Glomerular visceral epithelial cell (primary cell): Measurements from ENCODE around the gene TEP1.
"Not testable (repeated sequence)": the region's sequence is repeated elsewhere in the genome, so short reads cannot be mapped to it uniquely, and the experiment has no call there.

ENCODE experiments used
- DNase-seq: peaks from one replicate; pipeline ENCODE4 v3.0.0-alpha.2; 2016; ENCODE audit errors: extremely low spot score

TEP1 gene

DNA sequence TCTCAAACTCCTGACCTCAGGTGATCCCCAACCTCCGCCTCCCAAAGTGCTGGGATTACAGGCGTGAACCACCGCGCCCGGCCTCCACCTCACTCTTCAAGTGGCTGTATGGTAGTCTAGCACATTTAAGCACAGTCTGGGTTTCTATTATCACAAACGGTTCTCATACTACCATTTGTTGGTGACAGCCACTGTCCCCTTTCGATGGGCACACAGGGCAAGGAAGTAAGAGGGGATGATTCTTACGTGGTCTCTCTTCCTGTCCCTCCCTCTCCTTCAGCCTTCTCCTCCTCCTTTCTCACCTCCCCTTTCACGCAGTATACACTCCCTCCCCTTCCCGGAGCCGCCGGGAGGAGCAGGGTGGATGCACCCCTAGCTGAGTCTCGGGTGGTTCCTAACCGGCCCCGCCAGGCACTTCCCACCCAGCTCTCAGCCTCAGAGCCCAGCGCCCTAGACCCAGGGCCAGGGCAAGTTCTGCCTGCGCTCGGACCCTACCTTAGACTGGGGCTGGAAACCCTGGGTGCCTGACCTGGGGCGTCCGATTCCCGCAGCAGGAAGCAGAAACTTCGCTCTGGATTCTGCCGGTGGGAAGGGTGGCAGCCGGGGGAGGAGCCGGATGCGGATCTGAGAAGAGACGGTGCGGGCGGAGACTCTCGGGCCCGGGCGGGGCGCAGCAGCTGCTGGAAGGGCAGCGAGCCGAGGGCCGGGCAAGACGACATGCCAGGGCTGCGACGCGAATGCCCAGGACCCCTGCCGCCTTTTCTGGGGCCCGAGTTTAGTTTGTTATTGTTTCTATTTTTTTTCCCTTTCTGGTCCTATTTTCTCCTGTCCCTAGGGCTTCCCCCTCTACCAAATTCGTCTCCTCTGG, at the start of gene TEP1:
Gene TEP1, minus strand, starts transcription at position 626 of the 868 bp plus-strand sequence. CDS start 5,062 bp downstream, outside the sequence.
- DNase-seq, result peak; percentile 87

DNA sequence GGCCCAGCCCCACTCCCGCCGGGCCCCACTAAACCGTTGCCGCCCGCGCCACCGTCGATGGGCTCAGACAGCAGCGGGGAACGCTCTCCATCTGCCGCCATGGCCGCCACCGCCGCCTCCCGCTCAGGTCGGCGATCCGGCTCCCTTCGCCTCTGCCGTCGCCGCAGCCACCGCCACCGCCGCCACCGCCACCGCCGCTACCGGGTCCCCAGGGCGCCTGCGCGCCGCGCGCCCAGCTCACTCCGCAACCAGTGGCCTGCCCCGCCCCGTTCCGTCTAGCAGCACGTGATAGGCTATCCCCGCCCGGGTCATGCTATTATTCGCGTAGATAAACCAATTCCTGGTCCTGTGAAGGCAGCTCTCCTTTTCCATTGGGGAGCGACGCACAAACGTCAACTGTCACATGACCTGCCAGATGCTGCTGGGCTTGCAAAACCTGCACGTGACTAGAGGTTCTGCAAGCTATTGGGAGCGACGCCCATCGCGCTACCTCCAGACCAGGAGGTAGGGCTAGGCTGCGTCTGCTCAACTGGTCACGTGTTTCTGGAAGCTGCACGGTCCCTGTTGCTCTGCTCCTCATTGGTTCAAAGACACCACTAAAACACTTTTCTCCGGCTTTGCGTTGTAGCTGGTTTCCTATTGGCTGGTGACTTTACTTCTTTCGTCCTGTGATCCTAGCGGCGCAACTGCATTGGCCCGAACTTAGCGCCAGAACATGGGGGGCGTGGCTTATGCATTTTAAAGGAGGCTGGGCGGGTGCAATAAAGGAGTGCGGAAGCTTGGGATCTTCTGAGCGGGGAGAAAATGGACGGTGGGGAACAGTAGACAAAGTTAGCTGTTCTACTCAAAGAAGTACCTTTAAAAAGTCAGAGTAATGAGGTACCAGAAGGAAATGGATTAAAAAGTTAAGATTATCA, 48.2 kb upstream of the TEP1 start, which contains the start of gene PIP4P1:
Gene PIP4P1, minus strand, starts transcription at position 210 of the 917 bp plus-strand sequence. Its CDS starts 109 bp downstream, at position 101.
- DNase-seq, result peak; percentile 100

DNA sequence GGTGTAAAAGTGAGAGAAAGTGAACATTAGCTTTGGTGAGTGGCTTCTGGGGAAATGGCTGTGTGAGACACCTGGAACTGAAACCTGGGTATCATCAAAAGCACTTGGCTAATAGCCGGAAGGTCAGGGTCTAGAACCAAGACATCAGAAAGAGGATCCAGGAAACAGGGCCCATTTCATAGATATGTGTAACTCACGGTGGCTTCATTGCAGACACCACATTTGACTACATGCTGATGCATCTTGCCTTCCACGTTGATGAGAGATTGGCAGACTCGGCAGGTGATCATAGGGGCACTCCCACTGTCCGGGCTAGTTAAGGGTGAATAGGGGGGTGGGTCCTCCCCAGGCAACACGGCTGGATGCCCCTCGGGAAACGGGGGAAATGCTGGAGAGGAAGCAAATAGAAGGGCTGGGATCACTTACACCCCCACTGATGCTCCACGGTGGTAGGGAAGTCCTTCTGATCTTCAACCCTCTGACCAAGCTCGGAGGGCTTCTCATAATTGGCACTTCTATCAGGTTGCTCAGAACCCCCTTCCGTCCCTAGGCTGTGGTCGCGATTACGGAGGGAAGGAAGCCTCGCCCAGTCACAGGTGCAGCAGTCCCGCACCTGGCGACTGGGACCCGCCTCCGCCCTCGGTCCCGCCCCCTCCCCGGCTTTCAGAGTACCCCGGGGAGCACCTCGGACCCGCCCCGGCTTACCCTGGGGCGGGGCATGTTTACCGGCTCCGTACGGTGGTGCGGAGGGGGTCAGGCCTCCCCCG, 47.3 kb upstream of the TEP1 start:
- no peak for DNase-seq

DNA sequence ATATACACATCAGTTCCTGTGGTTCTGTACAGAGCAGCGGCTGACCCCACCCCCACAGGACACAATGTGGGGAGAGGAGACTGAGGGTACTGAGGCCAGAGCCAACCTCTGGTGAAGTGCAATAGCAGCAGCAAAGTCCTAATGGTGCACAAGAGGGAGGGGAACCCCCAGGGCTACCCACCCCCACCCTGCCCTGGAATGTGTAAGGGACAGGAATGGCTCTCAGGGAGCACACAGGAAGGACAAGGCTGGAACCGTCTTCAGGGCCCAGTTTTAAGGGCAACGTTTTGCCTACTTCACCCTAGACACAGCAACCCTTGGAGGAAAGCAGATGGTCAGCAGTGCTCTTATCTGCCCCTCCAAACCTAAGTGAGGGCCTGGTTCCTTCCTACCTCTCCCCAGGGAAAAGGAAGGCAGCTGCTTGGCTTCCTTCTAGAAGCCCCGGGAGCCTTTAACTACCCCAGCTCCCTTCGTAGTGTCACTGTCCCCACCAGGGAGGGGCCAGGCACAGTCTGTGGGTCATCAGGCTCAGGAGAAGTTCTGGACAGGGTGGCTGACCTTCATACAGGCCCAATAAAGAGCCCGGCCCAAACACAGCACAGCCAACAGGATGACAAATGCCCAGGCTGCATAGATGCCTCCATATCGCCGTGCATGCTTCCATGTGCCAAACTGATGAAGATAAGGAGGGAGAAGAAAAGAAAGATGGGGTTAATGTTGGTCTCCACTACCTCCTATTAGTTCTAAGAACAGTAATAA, 44.9 kb upstream of the TEP1 start:
- DNase-seq, result no peak

DNA sequence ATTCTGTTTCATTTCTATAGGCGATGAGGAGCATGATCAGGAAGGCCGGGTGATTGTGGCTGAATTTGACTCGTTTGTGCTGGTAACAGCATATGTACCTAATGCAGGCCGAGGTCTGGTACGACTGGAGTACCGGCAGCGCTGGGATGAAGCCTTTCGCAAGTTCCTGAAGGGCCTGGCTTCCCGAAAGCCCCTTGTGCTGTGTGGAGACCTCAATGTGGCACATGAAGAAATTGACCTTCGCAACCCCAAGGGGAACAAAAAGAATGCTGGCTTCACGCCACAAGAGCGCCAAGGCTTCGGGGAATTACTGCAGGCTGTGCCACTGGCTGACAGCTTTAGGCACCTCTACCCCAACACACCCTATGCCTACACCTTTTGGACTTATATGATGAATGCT, 43.7 kb upstream of the TEP1 start:
- no peak for DNase-seq

DNA sequence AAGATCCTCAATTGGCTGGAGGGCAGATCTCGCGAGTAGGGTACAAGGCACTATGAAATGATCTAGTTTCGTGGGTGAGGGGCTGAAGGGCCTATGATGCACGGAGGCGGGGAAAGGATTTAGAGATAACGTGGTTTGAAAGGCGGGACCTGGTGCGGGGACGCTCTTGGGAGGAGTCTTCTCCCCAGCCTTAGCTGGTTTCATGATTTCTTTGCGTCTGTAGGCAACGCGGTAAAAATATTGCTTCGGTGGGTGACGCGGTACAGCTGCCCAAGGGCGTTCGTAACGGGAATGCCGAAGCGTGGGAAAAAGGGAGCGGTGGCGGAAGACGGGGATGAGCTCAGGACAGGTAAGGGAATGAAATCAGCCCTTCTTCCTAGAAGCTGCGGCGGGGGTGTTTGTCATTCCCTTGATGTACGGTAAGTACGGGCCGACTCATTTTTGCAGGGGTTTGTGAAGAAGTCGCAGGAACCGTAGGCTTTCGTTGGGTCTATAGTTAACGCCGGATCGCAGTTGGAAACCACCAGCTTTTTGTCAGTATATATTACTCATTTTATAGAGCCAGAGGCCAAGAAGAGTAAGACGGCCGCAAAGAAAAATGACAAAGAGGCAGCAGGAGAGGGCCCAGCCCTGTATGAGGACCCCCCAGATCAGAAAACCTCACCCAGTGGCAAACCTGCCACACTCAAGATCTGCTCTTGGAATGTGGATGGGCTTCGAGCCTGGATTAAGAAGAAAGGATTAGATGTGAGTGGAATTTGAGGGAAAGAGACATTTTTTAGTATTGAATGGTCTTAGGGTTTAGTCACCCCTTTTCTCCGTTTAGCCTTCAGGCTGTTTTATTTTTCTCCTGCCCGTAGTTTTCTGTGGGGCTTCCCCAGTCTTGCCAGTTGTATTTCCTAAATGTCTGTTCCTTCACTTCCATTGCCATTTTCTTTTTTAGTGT, 42.3 kb upstream of the TEP1 start:
- DNase-seq, result peak; percentile 81

DNA sequence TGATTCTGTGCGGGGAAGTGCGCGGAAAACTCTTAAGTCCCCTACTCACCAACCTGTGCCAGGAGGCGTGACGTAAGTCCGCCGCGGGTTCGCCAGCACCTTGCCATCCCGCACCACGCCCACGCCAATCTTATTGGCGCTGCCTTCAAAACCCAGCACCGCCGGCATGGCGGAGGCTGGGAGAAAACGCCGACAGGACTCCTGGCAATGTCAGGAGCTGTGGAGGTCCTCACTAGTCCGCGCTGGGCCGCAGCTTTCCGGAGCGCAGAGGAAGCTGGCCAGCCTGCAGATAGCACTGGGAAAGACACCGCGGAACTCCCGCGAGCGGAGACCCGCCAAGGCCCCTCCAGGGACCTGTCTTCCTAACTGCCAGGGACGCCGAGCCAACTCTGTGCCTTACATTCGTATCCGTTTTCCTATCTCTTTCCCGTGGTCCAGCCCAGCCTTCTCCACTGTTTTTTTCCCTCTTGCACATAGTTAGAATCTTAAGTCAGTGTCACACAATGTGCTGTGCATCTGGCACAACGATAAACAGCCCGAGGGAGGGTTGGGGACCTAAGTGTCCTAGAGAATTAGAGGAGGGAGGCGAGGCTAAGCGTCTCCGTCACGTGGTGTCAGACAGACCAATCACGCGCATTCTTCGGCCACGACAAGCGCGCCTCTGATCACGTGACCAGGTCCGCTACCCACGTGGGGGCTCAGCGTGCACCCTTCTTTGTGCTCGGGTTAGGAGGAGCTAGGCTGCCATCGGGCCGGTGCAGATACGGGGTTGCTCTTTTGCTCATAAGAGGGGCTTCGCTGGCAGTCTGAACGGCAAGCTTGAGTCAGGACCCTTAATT, 41.4 kb upstream of the TEP1 start, which contains the start of the genes APEX1 and OSGEP:
Gene APEX1, plus strand, starts transcription at position 711 of the 839 bp plus-strand sequence. CDS start 420 bp downstream, outside the sequence.
Gene OSGEP, minus strand, starts transcription at position 297 of the 839 bp plus-strand sequence. Its CDS starts 129 bp downstream, at position 168.
- peak; percentile 99 for DNase-seq

DNA sequence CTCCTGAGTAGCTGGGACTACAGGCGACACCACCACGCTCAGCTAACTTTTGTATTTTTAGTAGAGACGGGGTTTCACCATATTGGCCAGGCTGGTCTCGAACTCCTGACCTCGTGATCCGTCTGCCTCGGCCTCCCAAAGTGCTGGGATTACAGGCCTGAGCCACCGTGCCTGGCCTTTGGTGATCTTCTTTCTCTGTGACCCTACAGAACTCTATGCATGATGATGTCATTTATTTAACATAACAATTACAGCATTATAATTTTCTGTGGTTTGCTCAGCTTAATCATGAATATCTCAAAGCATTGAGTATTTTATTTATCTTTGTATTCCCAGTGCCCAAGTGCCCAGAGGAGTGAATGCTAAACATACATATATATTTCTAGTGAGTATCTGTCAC, 39.5 kb upstream of the TEP1 start:
- DNase-seq, result not testable (repeated sequence)

DNA sequence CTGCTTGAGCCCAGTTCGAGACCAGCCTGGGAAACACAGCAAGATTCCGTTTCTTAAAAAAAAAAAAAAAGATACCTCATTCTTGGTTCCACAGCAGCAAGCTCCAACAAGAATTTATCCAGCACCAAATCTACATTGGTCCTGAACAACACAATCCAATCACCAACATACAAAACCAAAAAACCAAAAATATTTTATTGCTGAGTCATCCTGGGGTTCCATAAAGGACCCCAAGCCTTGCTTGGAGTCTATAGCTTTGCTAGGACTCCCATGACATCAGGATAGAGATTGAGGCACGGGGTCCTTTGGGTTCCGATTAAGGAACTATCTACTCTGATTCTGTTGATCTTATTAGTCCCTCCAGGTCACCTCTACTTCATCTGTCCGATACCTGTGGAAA, 33.6 kb upstream of the TEP1 start:
- DNase-seq, result no peak

DNA sequence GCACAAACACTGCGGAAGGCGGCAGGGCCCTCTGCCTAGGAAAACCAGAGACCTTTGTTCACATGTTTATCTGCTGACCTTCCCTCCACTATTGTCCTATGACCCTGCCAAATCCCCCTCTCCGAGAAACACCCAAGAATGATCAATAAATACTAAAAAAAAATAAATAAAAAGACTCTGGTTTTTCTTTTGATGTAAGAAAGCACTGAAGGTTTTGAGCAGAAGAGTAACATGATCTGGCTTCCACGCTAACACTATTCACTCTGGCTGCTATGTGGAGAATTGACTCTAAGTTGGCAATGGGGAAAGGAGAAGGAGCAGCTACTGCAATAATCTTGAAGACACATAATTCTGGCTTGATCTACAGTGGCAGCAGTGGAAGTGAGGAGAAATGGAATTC, 30.3 kb upstream of the TEP1 start:
- not testable (repeated sequence) for DNase-seq

DNA sequence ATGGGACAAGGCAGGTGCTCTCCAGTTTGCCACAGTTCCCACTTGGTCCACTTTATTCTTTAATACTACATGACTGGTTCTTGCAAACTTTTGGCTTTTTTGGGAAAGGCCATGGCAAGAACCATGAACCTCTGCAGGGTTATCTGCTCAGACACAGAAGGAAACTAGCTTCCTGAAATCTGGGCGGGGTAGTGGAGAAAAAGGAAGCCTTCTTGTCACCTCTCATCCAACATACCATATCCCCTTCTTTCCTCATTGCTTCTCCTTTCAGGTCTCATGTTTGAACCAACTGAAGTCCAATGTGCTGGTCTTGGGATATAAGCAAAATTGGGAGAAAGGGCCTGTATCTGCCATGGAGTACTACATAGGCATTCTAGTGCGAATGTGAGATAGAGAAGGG, 28.2 kb upstream of the TEP1 start:
- no peak for DNase-seq

DNA sequence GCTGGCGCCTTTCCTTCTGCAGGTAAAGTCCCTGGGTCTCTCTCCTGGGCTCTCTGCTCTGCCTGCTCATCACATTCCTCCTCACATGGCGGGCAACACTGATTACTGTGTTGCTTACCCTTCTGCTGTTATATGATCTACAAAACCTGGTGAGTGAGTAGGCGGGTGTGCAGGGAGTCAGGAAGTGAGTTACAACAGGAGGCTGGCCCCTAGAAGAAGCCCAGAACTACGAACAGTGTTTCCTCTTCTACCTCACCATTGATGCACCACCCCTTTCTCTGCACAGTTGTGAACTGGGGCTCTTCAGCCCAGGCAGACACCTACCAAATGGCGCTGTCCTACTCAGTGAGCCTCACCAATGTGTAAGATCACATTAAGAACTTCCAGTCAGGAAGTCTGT, 27.6 kb upstream of the TEP1 start:
- no peak for DNase-seq

DNA sequence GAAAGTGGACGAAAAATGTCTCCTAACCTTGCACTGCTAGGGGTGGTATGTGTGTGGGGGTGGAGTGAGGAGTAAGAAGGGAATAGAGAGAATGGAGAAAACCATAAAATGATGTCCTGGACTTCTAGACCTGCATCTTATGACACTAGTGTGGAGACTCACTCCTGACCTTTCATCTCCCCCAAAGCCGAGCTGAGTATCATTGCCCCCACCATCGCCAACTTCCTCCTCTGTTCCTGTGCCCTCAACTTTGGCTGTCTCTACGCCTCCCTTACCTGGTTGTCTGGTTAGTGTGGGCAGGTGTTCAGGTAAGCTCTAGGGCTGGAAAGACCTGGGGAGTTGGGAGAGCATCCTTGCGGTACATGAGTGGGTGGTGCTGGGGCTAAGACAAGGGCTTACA, 27.2 kb upstream of the TEP1 start:
- DNase-seq, result no peak

DNA sequence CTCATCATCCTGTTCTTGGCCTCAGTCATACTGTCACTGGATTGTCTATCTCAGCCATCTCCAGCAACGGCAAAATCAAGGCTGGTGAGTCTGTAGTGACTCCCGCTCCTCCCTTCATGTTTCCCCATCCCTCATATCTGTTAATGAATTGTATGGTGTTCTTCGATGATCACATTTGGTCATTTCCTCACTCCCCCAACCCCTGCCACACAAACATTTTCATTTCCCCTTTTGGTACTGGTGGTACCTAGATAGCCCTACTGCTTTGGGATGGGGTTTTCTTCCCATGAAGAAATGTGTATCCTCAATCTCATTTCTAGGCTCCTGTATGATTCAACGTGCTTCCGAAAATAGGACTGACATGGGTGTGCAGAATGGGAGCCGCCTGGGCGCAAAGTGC, 25.4 kb upstream of the TEP1 start:
- DNase-seq, result no peak

DNA sequence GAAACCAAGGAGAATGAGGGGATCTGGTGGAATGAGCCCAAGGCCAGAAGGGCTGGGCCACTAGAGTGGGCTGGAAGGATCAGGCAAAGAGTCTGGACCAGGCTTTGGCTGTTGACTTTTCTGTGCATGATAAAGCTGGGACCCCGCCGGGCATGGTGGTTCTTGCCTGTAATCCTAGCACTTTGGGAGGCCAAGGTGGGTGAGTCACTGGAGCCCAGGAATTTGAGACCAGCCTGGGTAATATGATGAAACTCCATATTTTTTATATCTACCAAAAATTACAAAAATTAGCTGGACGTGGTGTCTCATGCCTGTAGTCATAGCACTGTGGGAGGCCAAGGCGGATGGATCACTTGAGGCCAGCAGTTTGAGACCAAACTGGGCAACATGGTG, 23.1 kb upstream of the TEP1 start:
- peak; percentile 18 for DNase-seq

DNA sequence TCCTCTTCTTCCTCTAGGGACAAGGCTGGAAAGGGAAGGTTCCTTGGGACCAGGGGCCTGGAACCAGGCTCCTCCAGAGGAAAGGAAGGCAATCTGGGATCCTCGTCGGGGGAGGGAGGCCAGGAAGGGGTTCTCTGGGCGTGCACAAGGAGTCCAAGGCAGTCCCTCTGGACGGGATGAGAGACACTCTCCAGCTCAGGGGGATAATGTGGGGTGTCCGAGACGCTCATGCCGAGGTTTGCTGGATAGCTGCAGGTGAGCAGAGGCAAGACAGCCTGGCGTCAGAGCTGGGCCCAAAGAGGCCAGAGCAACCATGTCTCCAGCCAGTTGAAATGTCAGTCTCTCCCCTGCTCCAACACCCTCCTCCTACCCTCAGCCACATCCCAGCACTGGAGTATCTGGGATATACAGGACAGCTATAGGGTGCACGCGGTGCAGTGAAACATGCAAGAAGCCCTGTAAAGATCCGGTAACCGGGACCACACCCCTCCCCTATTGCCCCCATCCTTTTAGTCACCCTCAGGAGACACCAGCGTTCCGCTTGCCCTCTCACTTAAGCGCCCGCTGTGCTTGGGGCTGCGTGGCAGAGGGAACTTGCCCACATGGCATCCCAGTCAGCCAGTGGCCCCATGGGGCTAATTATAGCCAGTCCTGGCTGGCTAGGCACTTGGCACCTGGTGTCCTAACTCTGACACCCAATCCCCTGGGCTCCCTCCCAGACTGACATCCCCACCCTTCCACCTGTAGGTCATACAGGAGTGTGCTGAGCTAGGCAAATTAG, 22.5 kb upstream of the TEP1 start, which contains the start of gene KLHL33:
Gene KLHL33, minus strand, starts transcription at position 585 of the 781 bp plus-strand sequence. Its CDS starts 355 bp downstream, at position 230.
- no peak for DNase-seq

DNA sequence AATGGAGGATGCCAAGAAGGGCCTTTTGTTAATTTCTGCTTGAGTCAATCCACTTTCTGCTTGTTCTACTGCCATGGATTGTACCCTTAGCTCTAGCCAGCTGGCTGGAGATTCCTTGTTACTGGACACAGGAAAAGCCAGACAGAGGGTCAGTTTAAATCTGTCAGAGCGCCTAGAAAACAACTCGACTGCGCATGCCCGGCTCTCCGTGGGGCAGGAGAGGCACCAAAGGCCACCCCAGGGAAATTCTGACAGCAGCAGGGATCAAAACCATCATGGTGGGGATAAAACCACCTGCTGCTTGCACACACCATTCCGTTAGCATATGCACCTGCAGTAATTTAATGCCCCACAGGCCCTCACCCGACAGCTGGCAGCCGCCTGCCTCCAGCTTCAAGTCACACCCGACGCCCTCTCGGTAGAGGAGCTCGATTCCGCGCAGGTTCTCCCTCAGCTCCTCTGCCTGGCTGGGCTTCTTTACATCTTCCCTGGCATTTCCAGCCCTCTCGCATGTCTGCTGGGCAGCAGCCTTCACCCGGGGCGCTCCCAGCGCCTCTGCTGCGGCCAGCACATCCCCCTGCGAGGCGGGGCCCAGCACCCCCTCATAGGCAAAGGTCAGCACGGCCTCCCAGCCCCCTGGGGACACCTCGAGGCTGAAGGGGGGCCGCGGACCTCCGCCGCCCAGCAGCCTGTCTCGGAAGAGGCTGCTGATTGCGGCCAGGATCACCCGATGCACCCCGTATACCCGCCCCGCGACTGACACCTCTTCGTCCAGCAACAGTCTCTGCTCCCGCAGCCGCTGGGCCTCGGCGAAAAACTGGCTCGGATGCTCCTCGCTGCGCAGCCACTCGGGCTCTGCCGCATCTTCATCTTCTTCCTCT, 21.6 kb upstream of the TEP1 start:
- no peak for DNase-seq
